HG03439 (cell line): ENCODE measurements around the gene DYRK1A.
A peak's percentile ranks its signal among the peaks of the same experiment; 100 is the strongest.
"Not testable (repeated sequence)": the region's sequence is repeated elsewhere in the genome, so short reads cannot be mapped to it uniquely, and the experiment has no call there.

ENCODE experiments used
- ATAC-seq: cut with Tn5 transposase; IDR thresholded peaks from one replicate; pipeline ENCODE4 v1.9.1; 2021; ENCODE audit warnings: mild to moderate bottlenecking, moderate library complexity; ENCODE audit not compliant: unreplicated experiment

The DYRK1A gene

DNA sequence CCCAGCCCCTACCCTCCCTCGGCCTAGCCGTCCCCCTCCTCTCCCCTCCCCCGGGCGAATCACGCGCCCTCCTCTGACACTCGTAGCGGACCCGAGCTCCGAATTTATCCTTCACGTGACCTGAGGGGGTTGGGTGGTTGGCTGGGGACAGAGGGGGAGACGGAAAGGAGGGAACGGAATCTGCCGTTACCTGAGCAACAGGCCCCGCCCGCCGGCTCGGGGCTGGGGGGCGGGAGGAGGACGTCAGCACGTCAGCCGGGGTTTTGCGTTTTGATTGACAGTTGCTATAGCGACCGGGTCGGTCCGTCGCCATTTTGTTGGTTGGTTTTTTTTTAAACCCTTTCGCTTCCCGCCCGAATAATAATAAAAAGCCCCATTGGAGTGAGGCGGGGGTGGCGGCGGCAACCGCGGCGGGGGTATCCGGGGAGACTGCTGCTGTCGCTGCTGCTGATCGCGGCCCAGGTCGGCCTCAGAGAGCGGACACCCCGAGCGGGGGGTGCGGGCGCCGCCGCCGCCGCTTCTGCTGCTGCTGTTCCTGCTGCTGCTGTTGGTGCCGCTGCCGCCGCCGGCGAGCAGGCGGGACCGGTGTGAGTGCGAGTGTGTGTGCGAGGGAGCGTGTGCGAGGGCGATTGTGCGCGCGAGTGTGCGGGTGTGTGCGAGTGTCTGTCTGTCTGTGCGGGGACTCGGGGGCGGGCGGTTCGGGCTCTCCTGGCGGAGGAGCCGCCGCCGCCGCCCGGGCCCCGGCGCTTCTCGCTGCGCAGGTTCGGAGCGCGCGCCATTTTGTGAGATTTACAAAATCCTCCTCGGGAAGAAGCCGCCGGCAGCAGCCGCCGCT is at the start of gene DYRK1A:
TSS of gene DYRK1A (plus strand) at position 292 of the 835 bp plus-strand sequence. CDS start 53,602 bp downstream, outside the sequence.
- peak; percentile 63 for ATAC-seq

DNA sequence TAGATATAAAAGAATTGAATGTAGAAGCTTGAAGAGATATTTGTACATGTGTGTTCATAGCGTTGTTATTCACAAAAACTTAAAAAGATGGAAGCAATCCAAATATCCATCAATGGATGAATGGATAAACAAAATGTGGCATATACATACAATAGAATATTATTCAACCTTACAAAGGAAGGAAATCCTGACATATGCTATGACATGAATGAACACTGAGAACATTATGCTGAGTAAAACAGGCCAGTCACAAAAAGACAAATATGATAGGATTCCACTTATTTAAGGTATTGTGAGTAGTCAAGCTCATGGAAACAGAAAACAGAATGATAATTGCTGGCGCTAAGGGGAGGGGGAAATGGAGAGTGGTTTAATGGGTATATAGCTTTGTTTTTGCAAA is 47.0 kb upstream of the DYRK1A start:
- no peak for ATAC-seq

DNA sequence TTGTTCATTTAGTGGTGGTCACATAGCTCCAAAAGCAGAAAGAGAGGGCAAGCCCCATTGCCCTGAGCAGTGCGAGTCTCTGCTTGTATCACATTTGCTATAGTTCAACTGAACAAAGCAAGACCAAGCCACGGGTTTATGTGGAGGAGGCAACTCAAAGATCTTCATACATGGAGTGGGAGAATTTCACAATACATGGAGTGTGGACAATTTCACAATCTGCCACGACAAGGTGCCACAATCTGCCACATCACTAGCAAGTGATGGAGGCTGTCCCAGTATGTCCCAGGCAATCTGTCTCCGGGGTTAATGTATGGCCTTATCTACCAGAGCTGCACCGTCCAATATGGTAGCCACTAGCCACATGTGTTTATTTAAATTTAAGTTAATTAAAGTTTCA is 44.5 kb upstream of the DYRK1A start:
- ATAC-seq: no peak

DNA sequence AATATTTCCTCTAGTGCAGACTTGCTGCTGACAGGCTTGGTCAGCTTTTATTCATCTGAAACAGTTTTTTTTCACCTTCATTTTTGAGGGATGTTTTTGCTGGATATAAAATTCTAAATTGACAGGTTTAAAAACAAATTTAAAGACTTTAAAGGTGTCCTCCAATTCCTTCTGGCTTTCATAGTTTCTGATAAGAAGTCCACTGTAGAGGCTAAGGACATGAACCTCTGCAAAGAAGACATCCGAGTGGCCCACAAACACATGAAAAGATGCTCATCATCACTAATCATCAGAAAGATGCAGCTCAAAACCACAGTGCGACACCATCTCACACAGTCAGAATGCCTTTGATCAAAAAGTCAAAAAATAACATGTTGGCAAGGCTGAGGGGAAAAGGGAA is 42.0 kb upstream of the DYRK1A start:
- no peak for ATAC-seq

DNA sequence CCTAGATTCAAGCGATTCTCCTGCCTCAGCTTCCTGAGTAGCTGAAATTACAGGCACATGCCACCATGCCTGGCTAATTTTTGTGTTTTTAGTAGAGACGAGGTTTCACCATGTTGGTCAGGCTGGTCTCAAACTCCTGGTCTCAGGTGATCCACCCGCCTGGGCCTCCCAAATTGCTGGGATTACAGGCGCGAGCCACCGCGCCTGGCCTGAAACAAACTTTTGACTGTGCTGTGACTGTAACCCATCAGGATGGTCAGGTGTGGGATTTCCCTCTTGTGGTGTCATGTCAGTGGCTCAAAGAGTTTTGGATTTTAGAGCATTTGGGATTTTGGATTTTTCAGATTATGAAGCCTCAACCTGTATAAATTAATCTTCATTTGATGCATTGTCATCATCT is 38.4 kb upstream of the DYRK1A start:
- ATAC-seq: not testable (repeated sequence)

DNA sequence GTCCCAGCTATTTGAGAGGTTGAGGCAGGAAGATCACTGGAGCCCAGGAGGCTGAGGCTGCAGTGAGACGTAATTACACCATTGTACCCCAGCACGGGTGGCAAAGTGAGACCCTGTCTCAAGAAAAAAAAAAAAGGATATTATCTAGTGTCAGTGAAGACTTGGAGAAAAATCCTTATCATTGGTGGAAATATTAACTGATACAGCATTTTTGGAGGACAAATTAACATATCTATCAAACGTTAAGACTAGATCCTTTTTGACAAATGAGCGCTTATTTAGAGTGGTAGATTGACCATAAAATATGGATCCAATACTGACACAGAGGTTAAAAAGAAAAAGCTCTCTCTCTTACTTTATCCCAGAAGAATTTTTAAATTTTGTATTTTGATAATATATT is 35.2 kb upstream of the DYRK1A start:
- no peak for ATAC-seq

DNA sequence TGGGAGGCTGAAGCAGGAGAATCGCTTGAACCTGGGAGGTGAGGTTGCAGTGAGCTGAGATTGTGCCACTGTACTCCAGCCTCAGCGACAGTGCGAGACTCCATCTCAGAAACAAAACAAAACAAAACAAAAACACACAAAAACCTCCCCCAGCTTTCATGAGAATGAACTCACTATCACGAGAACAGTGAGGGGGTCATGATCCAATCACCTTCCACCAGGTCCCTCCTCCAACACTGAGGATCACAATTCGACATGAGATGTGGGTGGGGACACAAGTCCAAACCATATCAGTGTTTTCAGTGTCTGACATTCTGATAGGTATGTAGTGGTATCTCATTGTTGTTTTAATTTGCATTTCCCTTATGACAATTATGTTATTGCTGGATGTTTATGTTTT is 31.5 kb upstream of the DYRK1A start:
- no peak for ATAC-seq

DNA sequence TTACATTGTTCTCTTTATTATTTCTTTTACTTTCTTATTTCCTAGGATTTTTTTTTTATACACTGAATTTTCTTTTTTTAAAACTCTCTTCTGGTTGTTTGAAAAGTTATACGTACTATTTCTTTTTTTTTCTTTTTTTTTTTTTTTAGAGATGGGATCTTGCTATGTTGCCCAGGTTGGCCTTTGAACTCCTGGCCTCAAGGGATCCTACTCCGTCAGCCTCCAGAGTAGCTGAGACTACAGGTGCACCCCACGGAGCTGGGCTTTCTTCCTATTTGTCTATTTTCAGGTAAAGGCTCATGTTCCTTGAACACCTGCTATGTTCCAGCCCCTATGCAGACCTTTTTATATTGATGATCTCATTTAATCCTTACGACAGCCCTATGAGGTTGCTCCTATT is 29.4 kb upstream of the DYRK1A start:
- ATAC-seq: no peak

DNA sequence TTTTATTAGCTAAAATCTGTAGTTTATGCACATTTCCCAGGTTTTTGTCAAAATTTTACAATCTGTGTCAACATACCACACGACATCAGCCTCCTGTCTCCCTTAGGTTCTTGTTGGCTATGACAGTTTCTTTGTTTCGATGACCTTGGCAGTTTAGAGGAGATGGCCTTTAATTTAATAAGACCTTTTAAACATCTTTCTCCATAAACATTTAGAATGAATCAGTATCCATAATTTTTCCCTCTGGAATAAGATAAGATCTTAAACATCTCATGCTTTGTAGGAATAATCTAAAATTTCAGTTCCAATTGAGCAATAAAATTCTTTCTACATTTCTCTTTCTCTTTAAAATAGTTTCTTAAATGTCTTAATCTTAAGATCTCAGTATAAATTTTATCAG is 28.7 kb upstream of the DYRK1A start:
- ATAC-seq: no peak

DNA sequence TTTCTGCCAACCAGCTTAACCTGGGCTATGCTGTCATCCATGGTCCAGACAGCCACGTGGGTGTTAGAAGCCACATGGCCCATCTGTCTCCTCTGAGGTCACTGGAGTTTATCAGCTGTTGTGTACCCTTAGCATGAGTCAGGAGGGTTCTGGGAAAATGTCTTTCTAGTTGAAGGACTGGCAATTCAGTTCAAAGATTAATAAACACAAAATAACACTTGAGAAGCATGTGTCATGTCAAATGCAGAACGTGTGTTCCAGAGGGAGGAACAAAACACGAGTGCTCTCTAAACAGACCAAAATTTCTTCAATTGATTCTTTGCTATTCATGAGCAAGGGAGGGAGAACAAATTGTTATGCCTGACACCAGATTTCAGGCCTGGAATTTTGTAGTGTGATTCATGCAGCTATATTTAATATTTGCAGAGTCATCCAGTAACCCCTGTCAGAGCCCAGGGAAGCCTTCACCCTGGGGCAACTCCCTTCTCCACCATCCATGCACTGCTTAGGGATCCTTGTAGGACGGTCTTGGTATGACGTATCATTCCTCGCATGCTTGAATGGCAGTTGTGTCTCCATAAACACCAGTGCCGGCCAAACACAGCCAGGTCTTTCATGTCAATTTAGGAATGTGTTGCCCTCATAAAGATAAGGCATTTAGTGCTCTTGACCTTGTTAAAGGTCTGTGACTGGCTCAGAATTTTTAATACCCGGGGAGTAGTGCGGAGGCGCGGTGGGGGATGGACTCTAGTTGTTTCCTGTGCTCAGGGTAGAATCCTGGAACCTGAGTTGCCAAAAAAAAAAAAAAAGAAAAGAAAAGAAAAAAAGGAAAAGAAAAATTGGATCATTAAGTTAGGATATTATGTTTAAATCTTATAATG is 27.7 kb upstream of the DYRK1A start:
- ATAC-seq: no peak

DNA sequence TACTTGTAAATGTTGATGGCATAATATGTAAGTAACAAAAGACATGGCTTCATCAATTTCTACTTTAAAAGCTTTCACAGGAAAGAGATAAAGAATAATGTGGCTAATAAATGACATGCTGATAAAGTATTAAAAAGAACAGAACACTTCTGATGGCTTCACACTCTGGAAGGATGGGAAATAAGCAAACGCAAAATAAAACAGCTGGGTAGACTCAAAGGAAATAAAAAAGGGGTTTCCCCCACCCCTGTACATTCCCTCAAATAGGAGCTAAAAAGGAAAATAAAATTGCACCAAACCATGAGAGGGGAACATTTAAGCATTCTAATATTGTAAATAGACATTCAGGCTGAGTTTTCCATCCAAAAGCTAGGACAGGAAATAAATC is 27.0 kb upstream of the DYRK1A start:
- ATAC-seq: no peak

DNA sequence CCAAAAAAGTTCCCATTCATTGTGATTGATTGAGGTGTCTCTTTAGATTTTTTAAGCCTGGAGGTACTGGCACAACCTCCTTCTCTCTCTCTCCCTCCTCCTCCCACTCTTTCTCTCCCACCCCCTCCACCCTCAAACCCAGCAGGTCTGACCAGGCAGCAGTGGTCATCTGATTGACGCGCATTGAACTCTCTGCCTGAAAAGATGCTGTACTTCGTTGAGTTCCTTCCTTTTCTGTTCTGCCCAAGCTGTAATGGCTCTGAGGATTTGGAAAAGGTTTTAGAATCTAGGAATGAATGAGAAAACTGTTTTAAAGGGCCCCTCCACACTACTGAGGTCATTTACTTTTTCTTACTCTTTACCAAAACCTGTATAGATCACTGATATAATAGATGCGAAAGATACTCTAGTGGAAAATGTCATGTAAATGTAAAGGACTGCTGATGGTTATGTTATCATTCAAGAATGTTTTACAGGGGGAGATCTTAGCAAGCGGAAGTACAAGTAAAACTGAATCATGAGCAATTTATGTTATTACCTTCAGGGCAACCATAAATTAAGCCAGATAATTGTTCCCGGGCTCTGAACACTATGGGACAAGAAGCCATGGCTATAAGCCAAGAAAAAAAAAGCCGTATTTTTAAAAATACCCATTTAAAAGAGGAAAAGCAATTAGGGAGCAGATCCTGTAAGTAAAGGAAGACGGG is 25.2 kb upstream of the DYRK1A start:
- no peak for ATAC-seq

DNA sequence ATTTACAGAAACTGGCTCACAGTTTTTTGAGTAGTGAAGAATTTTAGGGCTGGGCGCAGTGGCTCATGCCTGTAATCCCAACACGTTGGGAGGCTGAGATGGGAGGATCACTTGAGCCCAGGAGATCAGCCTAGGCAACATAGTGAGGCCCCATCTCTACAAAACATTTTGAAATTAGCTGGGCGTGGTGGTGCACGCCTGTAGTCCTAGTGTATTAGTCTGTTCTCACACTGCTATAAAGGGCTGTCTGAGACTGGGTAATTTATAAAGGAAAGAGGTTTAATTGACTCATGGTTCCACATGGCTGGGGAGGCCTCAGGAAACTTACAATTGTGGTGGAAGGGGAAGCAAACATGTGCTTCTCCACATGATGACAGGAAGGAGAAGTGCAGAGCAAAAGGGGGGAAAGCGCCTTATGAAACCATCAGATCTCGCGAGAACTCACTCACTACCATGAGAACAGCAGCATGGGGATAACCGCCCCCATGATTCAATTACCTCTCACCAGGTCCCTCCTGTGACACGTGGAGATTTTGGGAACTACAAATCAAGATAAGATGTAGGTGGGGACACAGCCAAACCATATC is 24.4 kb upstream of the DYRK1A start:
- ATAC-seq: no peak

DNA sequence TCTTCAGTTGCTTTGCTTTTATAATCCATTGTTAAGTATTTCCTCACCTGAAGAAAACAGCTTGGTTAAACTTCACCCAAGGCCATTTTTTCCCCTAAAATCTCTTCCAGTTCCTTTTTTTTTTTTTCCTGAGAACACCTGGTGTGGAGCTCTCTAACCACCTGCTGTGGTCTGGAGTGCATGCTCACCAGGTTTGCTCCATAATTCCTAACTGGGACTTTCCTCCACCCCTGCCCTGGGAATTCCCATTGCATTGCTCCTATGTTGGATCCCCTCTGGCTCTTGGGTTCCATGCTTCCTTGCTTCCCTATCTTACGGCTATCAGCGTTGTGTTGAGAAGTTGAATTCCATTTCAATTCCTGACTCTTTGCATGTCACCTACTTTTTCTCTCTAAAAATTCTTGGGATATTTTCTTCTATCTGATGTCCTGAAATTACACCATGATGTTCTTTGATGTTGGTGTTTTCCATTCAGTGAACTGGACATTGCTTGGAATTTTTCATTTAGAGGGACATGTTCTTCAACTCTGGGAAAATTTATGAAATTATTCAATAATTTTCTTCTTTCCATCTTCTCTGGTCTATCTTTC is 19.6 kb upstream of the DYRK1A start:
- ATAC-seq: no peak

DNA sequence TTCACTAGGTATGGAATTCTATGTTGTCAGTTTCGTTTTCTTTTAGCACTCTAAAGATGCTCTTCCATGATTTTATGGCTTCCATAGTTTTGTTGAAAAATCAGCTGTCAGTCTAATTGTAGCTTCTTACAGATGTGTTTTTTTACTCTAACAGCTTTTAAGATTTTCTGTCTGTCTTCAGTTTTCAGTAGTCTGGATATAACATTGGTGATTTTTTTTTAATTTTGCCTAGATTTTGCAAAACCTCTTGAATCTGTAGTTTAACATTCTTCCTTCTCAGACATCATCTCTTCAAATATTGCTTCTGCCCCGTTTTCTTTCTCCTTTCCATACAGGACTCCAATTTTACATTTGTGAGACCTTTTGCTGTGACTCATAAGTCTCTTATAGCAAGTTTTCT is 17.9 kb upstream of the DYRK1A start:
- ATAC-seq: no peak

DNA sequence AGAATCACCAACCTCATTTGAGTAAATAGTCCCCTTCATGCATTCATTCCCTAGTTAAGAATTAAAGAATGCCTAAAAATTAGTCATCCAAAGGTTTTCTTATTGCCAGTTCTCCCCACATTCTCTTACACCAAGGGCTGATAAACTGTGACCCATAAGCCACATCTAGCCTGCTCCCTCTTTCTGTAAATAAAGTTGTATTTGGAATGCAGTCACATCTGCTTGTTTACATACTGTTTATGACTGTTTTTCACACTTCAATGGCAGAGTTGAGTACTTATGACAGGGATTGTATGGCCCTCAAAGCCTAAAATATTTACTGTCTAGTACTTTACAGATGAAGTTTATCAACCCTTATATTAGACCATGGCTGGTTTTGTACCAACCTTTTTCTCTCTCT is 16.1 kb upstream of the DYRK1A start:
- no peak for ATAC-seq

DNA sequence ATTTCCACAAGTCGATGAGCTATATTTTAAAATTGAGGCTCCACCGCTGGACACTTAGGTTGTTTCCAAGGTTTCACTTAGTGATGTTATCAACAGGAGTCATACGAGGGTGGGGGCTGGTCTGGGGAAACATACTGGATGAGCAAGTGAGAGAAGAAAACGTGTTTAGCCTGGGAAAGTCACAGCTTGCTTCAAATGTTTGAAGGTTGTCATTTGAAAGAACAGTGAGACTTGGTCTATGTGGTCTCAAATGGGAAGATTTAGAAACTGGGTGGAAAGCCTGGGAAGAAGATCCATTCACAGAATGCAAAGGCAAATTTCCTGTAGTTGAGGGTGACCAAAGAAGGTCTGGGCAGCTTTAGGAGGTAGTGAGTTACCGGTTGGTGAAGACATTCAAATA is 9.9 kb upstream of the DYRK1A start:
- ATAC-seq: no peak

DNA sequence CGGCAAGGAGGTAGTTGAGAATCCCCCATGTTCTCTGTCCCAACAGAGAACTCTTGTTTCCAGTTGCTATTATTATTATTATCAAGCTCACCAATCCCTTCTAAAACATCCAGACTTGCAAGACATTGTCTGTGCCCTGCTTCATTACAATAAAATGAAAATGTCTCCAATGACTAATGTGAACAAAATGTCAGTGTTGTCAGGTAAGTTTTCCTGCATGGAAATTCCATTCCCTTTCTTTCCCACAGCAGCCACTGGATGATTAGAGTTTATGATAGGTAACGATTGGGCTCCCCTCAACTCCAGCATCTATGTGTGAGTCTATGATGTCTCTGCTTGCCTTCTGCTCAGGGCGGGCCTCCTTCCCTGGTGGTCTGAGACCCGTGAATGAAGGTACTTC is 8.9 kb upstream of the DYRK1A start:
- ATAC-seq: no peak

DNA sequence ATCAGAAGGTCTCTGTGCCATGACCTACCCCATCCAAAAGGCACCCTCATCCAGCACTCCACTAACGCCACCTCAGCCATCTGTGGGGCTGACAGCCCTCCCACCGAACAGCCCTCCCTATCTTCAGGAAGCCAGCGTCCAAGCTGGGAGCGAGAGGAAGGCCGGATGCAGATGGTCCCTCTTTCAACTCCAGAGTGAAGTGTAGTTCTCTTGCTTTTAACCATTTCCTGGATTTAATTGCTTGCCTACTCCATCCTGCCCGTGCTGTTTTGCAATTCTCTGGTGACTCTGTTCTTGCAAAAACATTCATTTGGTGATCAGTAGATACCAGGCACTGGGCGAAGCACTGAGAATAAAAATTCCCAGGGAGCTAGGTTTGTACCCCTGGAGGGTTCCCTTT is 8.2 kb upstream of the DYRK1A start:
- no peak for ATAC-seq

DNA sequence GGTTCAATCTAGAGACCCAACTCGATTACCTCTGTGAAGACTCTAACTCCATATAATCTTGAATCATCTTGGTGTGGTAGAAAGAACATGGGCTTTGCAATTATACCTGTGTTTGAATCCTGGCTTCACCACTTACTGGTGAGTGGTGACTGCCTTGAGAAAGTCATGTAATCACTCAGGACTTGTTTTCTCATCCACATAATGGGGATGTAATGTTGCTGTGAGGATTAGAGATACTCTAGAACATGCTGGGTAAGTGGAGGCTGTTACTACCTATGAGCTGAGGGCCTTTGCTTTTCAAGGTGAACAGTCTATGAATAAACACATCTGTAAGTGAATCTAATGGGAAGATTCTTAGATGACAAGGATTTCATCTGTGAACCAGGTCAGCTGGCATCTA is 2.6 kb upstream of the DYRK1A start:
- no peak for ATAC-seq

DNA sequence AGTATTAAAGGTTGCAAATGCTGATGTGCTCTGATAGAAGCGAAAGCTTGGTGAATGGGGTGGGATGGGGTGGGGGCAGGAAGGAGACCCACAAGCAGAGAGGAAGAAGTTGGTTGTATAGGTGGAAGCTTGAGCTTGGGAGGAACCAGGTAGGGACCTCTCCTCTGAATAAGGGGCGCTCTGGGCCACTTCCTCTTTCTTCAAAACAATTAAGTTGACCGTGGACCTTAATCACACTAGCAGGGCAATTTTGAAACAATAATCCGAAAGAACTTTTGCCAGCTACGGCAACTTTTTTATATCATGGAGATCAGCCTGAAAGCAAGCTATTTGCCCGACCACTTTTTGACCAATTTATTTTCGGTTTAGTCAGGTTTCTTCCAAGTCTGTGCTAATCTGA is 1.9 kb upstream of the DYRK1A start:
- no peak for ATAC-seq
